HG03565 (cell line): ENCODE measurements around the gene PCDH12.

ENCODE experiments used
- ATAC-seq: cut with Tn5 transposase; IDR thresholded peaks from one replicate; pipeline ENCODE4 v1.9.1; 2021; ENCODE audit warnings: mild to moderate bottlenecking, moderate library complexity; ENCODE audit not compliant: unreplicated experiment

The PCDH12 gene

DNA sequence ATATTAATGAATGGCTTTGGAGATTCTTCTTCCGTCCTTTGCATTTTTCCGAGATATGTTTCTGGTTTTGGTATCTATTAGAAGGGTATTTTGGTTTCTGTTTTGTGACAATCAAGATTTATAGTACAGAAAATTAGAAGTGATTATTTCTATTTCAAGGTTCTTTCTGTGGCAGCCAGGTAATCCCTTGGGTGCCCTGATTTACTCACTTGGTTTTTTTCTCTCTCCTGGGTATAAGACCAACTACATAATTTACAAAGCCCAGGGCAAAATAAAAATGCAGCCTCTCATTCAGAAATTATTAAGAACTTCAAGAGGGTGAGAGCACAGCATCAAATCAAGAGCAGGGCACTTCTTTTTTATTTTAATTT, 8.9 kb upstream of the PCDH12 start:
- ATAC-seq = no peak

DNA sequence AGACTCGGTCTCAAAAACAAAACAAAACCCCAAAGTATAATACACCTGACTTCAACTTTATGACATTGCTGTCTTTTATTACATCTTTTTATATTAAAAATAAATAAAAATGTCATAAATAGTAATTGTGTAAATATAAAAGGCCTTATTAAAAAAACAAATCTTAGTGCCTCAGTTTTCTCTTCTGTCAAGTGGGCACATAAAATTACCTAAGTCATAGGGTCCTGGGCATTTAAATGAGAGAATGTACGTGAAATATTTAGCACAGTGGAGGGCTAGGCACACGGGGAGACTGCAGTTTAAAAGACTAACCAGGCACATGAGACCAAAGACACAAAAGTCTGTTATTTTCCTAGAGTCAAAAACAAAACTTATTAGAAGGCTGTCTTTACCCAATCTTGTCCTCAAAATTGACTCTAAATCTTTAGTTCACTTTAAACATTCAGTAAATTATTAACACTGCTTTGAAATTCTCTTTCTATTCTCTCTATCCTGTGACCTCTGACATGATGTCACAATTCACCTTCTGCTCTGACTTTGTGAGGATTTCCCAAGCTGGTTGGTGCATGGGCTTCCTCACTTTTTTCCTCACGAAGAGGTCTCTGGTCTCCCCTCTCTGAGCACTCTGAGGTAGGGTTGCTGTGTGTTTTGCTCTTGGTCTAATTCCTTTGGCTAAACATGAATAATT, 8.4 kb upstream of the PCDH12 start:
- ATAC-seq = no peak

- no peak for ATAC-seq
Measured at GRCh38 chr5:141965071-141965470, 7.1 kb upstream of the PCDH12 start.

DNA sequence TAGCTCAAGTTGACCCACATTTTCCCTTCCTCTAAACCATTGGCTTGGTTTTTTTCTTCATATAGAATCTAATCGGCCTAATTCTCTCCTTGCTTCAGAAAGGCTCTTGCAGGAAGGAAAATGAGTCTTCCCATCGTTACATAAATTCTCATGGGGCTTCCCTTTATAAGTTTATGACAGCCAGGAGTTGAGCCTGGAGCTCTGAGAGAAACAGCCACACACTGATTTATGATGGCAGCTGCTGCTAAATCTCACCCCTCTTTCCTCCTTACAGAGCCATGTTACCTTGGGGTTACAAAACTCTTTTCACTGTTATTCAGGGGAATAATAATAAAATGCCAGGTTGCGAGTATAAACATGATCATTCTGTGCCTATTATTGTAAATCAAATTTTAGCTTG, 5.7 kb upstream of the PCDH12 start:
- no peak for ATAC-seq

- ATAC-seq = no peak
Measured at GRCh38 chr5:141961466-141961865, 3.5 kb upstream of the PCDH12 start.

- peak; percentile 93 for ATAC-seq
Measured at GRCh38 chr5:141960449-141961323, 2.7 kb upstream of the PCDH12 start.

- ATAC-seq = no peak
Measured at GRCh38 chr5:141960018-141960417, 2.0 kb upstream of the PCDH12 start.

- ATAC-seq = no peak
Measured at GRCh38 chr5:141958546-141959172, 657 bp upstream of the PCDH12 start.

DNA sequence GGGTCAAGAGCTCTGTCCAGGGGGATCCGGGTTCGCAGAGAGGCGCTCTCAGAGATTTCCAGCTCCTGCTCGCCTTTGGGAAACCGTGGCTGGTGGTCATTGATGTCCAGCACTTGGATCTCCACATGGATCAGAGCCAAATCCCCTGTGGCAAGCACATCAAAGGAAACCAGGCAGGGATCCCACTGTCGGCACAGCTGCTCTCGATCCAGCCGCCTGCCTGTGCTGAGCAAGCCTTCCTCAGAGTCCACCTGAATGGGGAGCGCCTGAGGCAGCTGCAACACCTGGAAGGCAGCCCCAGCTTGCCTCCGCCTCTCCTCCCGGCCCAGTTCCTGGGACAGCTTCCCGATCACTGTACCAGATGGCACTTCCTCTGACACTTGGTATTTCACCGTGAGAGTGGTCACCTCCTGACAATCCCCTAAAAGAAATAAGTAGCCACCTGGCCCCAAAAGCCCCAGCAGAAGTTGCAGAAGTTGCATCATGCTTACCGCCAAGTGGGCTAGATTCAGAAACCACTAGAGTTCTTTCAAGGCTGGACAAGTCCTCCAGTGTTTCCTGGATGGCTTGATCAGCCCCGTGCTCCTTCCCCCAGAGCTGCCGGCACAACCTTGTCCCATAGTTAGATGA, 520 bp downstream of the PCDH12 start:
- no peak for ATAC-seq

DNA sequence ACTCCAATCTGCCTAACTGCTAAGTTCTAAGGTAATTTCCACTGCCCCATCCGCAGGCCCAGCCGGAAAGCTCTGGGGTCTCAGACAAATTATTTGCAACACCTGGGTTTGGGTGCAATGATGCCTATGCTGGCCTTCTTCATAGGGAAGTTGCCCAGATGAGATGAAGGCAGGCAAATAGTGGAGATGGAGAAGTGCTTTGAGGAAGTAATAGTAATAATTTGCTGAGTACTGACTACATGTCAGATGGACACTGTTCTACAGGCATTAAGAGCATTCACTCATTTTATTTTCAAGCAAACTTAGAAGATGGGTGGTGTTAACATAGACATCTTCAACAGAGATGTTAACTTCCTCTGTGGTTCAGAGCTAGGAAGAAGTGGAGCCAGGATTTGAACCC, 3.8 kb downstream of the PCDH12 start:
- ATAC-seq = no peak

DNA sequence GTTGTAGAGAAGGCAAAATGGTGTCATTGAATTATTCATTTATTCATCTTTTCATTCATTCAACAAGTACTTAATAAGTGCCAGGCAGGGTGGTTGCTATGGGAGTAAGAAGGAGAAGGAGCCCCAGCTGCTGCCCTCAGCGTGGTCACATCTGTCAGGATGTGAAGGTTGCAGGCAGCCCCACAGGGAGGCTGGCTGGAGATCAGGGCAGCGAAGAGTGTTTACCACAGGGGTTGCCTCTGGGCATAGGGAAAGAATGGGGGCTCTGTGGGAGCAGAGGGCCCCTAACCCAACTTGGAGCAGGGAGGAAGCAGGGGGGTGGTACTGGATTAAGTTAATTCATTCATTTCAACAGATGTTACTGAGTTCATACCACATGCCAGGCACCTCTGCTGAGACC, 6.0 kb downstream of the PCDH12 start:
- ATAC-seq = no peak

- ATAC-seq = peak; percentile 69
Measured at GRCh38 chr5:141951332-141951781, 6.6 kb downstream of the PCDH12 start.

GRCh38 chr5:141950207-141951005, 7.6 kb downstream of the PCDH12 start:
- ATAC-seq = no peak

DNA sequence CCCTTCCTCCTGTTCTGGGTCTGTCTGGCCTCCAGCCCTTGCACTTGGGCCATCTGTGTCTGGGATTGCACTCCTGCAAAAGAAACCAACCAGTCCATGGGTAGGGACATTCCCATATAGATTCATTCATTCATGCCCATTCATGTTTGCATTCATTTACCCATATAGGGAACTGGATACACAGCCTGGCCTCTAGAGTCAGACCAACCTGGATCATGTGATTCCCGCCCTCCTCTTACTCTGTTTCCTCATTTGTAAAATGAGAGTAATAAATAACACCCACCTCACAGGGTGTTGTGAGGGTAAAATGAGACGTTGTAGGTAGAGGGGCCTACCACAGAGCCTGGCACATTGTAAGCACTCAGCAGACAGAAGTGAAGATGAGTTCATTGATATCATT, 8.5 kb downstream of the PCDH12 start:
- no peak for ATAC-seq

DNA sequence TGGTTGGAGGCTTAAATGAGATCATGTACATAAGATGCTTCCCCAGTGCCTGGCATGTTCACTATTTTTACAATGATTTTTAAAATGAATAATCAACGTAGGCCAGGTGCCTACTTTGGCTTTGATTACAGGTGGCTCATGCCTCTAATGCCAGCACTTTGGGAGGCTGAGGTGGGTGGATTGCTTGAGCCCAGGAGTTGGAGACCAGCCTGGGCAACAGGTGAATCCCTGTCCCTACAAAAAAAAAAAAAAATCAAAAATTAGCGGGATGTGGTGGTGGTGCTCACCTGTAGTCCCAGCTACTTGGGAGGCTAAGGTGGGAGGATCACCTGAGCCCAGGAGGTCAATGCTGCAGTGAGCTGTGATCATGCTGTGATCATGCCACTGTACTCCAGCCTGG, 9.2 kb downstream of the PCDH12 start:
- no peak for ATAC-seq

GRCh38 chr5:141947316-141947715, 10.7 kb downstream of the PCDH12 start:
- no peak for ATAC-seq

- no peak for ATAC-seq
Measured at GRCh38 chr5:141945511-141946051, 12.4 kb downstream of the PCDH12 start.

DNA sequence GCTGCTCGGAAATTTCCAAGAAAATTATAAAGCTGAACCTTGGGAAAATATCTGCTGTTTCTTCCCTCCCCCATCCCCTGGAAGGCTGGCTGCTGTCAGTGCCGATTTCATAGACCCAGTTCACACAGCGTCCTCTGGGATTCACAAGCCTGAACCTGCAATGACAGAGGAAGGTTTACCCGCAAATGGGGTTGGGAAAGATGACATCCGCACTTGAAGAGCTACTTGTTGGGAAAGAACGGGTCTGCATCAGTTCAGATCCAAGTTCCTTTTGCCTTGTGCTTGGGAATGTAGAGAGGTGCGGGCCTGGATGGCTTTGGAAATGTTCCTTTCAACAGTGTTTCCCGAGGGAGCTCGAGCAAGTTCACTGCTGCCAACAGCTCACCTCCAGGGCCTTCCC, 13.9 kb downstream of the PCDH12 start:
- no peak for ATAC-seq

GRCh38 chr5:141942185-141942857, 15.7 kb downstream of the PCDH12 start:
- no peak for ATAC-seq

DNA sequence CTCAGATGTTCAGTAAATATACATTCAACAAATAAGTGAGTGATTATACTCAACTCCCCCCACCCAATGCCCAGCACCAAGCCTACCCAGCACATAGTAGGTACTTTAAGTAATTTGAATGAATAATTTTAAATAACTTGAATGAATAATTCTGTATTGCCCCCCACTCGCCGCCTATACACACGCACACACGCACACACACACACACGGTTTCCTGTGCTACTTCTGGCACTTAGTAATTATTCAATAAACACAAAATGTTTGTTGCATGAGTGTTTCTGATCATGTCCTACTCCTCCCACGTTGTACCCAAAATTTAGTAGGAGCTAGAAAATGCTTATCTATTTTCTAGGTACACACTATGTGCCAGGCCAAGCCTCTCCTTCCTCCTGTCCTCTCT, 16.2 kb downstream of the PCDH12 start:
- no peak for ATAC-seq
